Transverse colon (tissue), 3 donors: ENCODE data around the gene HMX3.

ENCODE experiments used
- POLR2A ChIP-seq: fragments of 450-650 bp; IDR thresholded peaks from one replicate; pipeline ENCODE4 v1.6.1; 2016; ENCODE audit warnings: antibody characterized with exemption, mild to moderate bottlenecking, moderate library complexity
- TF ChIP-seq, protein P1 (sequence below), 5 experiments: fragments of 200-600 bp in 3 of 5; fragments of 450-650 bp in 2 of 5; sonication (generic) in 3 of 5; IDR thresholded peaks; 1 replicate in 2 of 5; 2 replicates in 3 of 5; pipeline ENCODE4 v1.5.1; 2016 to 2017; ENCODE audit warnings: antibody characterized with exemption in 5 of 5, inconsistent platforms in 3 of 5, mild to moderate bottlenecking in 2 of 5, moderate library complexity in 1 of 5

DNA sequence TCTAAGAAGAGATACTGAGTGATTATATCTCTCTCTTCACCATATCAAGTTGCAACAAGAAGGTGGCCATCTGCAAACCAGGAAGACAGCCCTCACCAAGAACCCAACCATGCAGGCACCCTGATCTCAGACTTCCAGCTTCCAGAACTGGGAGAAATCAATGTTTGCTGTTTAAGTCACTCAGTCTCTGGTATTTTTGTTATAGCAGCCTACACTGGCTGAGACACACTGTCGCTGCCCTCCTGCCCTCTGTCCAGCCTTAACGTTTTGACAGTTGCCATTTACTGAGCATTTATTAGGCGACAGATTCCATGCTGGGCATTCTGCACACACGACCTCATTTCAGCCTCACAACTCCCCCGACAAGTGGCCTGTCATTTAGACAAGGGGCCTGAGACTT, 9.5 kb upstream of the HMX3 start:
- TF ChIP-seq, protein P1, sequence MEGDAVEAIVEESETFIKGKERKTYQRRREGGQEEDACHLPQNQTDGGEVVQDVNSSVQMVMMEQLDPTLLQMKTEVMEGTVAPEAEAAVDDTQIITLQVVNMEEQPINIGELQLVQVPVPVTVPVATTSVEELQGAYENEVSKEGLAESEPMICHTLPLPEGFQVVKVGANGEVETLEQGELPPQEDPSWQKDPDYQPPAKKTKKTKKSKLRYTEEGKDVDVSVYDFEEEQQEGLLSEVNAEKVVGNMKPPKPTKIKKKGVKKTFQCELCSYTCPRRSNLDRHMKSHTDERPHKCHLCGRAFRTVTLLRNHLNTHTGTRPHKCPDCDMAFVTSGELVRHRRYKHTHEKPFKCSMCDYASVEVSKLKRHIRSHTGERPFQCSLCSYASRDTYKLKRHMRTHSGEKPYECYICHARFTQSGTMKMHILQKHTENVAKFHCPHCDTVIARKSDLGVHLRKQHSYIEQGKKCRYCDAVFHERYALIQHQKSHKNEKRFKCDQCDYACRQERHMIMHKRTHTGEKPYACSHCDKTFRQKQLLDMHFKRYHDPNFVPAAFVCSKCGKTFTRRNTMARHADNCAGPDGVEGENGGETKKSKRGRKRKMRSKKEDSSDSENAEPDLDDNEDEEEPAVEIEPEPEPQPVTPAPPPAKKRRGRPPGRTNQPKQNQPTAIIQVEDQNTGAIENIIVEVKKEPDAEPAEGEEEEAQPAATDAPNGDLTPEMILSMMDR (IDR thresholded peaks at IDR 0.05), result no peak
- TF ChIP-seq POLR2A, result no peak
